GM18498 (cell line): ENCODE results near the gene SLC25A47.
"Not testable (repeated sequence)": the region's sequence is repeated elsewhere in the genome, so short reads cannot be mapped to it uniquely, and the experiment has no call there.

ENCODE experiments used
- ATAC-seq: cut with Tn5 transposase; IDR thresholded peaks from one replicate; pipeline ENCODE4 v1.9.1; 2021; ENCODE audit warnings: mild to moderate bottlenecking, moderate library complexity; ENCODE audit not compliant: unreplicated experiment

The SLC25A47 gene

DNA sequence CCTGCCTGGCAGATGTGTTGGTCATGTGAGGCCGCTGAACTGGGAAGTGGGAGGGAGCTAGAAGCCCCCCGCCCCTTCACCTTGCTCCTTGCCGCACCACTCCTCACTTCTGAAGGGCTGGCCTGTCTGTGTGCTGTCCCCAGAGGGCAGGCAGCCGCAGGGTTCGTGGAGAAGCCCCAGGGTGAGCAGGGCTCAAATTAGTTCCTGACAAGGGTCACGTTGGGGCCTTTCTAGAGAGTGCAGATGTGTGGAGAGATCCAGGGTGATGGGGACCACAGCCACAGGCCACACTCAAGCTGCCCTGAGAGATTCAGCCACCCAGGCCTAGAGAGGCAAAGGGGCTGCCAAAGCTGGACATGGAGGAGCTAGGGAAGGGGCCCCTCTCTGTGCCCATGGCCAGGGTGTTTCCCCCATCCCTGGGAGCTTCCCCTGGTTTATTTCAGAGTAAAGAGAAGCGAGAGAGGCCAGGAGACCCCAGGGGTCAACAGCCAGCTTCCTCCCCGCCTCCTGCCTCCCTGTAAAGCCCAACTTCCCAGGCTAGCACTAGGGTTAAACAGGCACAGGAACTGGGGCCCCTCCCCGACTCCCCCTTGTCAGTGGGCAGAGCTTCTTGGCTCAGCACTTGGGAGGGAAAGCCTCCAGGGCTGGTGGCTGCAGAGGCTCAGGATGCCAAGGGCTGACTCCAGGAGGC lies 33.1 kb upstream of the SLC25A47 start:
- no peak for ATAC-seq

DNA sequence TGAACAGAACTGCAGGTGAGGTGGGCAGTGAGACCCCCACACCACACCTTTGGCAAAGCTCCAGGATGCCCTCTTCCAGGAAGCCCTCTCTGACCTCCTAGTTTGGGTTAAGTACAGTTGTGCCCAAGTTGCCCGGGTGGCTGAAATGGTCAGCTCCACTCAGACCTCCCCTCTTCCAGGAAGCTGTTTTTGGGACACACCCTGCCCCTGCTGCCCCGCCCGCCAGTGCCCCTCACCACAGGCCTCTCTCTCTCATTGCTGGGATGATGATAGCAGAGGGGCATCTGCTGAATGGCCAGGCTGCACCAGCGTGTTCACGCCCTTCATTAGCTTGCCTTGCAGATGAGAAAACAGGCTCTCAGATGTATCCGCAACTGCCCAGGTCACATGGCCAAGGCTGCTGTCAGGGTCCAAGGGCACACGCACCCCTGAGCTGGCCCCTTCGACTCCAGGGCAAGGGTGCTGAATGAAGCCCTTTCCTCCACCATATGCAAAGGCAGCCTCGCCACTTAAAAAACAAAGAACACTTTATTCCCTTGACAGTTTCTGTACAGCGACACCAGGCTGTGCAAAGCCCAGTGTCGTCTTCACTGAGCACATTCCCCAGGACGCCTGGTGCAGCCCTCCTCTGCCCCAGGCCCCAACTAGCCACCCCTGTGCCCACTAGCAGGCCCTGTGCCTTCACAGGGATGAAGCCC lies 32.4 kb upstream of the SLC25A47 start:
- ATAC-seq = no peak

DNA sequence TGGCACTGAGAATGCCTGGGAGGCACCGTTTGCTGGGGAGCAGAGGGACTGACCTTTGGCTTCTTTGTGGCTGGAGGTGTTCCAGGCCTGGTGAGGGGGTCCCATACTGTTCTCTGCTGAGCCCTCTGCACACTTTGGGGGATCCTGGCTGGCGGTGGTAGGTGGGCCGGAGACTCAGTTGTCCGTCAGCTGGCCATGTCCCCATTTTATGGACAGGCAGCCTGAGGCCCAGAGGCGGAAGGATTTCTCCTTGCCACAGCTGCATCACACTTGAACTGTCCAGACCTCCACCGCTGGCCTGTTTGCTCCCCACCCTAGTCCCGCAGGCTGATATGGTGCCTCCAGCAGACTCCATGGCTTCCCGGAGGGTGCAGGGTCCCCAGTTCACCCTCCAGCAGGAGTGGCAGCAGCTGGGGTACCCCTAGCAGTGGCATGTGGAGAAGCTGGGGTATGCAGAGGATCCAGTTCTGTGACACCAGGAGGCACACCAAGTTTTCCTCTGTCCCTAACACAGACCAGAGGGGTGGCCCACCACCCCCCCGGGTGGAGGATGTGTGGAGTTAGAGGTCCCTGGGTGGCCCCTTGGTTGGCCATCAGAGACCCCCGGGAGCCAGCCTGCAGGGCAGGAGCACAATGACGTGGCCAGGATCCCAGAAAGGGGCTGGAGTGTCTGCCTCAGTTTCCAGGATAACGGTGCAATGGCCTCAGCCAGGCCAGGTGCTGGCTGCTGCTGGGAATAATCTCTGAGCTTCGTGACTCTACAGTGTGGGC lies 31.6 kb upstream of the SLC25A47 start:
- no peak for ATAC-seq

DNA sequence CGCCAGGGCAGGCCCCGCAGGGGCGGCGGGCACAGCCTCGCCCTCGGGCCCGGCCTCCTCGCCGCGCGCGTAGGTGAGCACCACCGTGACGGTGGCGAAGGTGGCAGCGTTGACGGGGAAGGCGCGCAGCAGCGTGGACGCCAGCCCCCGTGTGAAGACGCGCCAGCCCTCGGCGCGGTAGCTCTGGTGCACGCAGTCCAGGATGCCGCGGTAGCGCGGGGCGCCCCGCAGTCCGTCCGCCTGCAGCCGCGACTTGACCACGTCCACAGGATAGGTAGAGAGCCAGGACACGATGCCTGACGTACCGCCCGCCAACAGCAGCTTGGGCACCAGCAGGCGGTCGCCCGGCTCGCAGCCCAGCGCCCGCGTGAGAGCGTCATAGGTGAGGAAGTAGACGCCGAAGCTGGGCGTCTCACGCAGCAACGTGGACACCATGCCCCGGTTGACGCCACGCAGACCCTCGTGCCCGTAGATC lies 30.8 kb upstream of the SLC25A47 start:
- ATAC-seq = no peak

DNA sequence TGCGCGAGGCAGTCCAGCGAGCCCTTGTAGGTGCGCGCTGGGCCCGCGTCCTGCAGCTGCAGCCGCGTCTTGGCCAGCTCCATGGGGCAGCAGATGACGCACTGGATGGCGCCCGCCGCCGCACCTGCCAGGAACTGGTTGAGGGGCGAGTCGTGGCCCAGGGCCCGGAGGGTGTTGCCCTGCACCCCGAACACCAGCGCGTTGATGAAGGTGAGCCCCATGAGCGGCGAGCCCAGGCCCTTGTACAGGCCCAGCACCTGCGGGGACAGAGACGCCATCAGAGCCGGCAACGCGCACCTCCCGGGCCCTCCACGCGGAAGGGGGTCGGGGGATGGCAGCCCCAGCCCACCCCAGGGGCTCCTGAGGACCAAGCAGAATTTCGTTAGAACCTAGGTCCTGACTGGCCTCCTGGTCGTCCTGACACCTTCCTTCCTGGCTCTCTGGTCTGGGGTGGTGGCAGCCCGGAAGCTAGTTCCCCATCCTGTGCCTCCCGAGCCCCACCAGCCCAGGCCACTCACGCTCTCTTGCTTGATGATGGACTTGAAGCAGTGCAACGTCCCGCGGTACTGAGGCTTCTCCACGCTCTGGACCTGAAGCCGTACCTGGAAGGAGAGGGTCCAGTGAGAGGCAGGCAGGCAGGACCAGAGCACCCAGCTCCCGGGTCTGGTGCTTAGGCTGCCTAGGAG lies 30.2 kb upstream of the SLC25A47 start:
- ATAC-seq = no peak

DNA sequence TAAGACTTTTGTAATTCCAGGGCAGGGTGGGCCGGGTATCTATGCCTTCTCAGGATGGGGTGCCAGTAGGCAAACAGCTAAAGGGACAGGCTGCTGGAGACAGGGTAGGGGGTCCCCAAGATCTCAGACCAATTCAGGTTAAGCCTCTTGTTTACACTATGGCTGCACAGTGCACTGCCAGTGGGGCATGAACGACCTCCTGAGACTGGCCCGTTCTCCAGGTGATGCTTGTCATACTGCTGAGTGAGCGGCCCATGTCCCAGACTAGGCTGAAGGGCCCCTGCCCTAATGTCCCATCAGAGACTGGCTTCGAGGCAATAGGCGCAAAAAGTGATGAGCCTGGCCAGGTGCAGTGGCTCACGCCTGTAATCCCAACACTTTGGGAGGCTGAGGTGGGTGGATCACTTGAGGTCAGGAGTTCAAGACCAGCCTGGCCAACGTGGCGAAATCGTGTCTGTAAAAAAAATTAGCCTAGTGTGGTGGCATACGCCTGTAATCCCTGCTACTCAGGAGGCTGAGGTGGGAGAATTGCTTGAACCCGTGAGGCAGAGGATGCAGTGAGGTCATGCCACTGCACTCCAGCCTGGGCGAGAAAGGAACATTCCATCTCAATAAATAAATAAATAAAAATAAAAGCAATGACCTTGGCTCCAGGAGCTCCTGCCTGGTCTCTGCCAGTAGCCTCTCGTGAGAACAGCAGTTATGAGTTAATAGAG lies 29.5 kb upstream of the SLC25A47 start:
- no peak for ATAC-seq

DNA sequence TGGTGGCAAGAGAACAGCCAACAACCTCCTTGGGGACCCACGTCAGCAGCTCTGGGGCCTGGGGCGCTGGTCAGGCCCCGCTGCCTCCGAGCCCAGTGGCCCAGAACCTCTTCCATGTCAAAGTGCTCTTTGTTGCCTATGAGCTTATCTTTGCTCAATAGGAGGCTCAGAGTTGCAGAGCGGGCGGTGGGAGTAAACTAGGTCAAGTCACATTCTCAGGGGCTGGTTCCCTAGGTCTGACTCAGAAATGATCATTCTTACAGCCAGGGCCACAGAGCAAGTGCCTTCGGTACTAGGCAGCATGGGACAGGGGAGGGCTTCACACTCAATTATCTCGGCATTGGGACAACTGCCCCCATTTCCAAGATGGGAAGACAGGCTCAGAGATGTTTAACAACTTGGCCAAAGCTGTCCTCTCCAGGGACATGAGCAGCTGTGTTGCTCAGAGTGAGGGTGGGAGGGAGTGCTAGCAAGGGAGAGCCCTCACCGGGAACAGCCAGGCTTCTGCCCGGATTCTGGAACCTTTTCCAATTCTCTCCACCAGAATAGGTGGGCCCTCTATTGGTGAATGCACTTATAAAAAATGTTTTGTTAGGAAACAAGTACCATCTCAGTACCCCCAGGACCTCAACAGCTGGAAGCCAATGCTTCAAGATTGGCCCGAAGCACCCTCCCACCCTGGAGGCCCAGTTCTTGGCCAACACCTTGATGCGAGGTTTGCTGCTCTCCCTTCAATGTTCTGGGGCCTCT lies 28.8 kb upstream of the SLC25A47 start:
- ATAC-seq = no peak

DNA sequence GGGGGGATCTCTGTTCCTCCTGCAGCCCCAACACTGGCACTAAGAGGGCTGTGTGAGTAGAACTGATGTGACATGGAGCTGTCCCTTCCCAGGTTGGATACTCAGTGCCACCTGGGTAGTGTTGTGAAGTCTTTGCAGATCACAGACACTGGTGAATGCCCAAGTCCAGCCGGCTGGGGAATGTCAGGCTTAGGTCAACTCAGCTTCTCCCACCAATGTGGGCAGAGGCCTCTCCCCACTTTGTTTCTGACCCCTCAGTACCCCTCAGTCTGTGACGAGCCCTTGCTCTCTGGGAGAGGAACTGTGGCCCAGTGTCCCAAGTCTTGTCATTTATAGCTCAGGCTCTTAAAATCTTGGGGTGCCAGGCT lies 28.2 kb upstream of the SLC25A47 start:
- no peak for ATAC-seq

DNA sequence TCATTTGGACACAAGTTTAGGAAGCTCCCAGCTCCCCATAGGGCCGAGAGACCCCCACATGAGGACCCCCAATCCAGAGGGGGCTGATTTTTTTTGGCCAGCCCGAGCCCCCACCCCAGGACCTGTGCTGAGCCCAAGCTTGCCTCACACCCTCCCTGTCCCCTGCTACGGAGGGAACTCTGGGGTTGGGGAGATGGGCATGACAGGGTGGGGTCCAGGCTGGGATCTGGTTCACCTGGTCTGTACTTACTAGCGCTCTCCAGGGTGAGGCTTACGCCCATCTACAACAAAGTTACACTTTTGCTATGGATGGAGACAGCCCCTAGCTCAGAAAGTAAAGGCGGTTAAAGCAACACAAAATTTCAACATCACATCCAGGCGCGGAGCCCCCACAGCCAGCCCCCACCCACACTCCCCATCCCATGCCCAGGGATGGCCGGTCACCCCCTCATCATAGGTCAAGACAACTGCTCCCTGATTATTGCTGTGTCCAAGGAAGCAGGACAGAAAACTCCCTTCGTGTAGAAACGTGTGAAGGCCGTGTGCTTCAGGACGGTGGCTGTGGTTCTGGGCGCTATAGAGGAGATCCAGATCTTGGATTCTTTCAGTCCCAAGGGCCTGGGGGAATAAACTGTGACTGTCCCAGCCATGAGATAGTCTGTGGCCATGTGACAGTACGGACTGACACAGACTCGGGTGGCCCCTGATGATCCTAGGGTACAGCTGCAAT lies 27.6 kb upstream of the SLC25A47 start:
- no peak for ATAC-seq

DNA sequence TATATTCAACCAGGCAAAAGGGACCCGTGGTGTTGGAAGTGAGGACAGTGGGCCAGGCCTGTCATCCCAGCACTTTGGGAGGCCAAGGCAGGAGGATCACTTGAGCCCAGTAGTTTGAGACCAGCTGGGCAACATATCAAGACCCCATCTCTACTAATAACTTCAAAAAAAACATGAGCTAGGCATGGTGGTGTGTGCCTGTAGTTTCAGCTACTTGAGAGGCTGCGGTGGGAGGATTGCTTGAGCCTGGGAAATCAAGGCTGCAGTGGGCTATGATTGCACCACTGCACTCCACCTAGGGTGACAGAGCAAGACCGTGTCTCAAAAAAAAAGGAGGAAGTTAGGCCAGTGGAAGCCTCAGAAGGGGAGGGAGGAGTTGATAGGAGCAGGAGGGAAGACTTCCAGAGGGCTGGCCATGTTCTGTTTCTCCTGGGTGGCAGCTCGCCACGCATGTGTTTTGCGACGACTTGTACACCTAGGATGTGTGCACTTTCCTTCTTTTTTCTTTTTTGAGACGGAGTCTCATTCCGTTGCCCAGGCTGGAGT lies 27.0 kb upstream of the SLC25A47 start:
- no peak for ATAC-seq

DNA sequence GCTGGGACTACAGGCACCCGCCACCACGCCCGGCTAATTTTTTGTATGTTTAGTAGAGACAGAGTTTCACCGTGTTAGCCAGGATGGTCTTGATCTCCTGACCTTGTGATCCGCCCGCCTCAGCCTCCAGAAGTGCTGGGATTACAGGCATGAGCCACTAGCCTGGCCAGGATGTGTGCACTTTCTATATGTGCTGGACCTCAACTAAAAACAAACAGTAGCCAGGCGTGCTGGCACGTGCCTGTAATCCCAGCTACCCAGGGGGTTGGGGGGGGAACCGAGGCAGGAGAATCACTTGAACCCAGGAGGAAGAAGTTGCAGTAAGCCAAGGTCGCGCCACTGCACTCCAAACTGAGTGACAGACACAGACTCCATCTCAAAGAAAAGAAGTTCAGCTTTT lies 26.4 kb upstream of the SLC25A47 start:
- not testable (repeated sequence) for ATAC-seq

DNA sequence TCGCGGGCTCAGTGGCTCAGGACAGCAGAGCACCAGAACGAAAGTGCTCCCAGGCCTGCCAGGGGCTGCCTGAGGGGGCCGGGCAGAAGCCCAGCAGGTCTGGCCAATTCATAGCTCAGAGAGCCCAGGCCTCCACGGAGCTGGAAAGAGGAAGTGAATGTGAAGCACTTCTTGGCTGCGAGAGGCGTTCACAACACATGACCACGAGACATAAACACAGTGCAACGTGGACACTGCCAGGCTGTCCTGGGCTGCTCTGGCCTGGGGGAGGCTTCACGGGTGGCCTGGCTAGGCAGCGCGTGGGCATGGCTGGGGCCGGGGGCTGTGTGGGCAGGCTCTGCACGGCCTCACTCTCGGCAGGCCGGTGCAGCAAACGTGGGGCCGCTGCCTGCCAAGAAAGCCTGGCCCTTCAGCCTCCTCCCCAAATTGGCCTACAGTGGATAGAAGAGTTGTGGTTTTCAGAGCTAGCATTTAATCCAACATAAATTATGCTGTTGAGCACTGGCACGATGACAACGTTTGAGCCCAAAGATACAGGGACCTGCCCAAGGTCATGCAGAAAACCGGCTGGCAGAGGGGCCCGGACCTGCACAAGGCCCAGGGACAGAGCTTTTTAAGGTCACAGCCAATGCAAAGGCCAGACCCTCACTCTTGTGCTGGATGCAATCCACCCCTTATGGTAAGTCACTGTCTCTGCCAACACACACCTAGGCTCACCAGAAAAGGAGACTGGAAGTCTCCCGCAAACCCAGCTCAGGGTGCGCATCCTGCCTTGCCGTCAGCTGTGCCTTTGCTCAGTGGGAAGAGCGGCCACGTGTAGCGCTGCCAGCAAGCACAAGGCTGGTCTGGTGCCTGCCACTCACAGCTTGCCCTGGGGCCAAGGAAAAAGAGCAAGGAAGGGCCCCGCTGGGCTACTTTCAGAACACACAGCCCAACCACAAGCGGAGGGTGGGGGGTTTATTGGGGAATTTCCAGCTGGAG lies 25.5 kb upstream of the SLC25A47 start:
- ATAC-seq = peak; percentile 91

DNA sequence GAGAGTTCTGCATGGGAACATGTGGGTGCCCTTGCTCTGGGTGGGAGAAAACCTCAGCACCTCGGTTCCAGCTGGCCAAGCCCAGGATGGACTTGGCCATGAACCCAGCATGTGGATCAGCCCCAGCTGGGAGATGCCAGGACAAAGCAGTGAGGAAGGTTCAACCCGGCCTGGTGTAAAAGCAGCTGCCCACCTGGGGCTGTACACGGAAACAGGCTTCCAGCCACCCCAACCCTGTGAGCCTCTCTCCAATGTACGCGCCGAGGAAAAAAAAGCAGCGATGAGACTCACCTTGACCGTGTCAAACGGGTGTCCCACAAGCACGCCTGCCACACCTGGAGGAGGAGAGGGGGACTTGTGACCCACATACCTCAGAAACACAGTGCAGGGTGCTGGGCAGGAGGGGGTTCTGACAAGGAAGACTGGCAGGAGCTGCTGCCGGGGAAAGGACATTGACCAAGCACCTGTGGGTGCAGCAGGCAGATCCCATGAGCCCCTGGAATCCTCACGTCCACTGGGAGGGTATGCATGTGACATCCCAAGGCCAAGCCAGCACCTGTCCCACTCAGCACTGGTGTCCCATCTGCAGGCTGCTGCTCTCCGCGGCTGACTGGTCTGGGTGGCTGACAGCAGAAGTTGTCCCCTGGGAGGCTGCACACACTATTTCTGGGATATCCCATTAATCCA lies 24.4 kb upstream of the SLC25A47 start:
- no peak for ATAC-seq

DNA sequence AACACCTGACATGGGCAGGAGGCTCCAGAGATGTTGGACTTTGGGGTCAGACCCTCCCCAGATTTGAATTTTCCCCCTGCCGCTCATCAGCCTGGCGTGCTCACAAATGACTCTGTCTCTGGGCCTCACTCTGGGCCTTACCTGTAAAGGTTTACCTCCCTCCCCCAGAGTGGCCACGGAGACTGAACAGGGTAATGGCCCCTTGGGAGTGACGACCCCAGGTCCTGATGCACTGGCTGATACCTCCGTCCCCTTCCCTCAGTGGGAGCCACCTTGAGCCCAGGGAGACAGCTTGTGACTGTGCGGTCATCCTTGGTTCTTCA lies 23.9 kb upstream of the SLC25A47 start:
- ATAC-seq = no peak

DNA sequence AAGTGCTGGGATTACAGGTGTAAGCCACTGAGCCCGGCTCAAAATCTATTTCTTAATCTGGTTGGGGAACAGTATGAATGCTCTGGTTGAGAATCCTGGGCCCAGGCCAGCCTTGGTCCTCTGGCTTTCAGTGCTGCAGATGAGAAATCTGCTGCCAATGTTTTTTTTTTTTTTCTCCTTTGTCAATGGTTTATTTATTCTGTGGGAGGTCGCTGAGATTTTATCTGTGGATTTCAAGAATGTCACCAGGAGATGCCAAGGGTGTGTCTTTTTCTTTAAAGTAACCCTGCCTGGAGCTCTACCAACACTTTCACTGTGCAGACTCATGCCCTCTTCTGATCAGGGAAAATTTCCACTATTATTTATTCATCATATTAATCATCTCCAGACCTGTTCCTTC lies 20.5 kb upstream of the SLC25A47 start:
- ATAC-seq = no peak

DNA sequence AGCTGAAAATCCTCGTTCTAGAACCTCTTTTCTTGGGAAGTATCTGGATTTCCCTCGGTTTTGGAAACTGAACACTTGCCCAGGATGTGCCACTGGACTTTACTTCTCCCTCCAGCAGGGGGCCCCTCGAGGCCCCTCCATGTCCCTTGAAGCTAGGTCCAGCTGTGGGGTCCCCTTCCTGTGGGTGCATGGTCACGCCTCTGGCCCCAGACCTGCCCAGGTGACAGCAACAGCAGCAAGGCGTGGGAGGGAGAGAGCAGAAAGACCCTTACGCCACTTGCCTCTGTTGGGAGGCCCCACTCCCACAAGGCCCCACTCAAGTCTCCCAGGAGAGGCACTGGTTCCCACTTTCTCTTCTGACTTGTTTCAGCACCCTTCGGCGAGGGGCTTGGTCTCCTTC lies 20.0 kb upstream of the SLC25A47 start:
- no peak for ATAC-seq

DNA sequence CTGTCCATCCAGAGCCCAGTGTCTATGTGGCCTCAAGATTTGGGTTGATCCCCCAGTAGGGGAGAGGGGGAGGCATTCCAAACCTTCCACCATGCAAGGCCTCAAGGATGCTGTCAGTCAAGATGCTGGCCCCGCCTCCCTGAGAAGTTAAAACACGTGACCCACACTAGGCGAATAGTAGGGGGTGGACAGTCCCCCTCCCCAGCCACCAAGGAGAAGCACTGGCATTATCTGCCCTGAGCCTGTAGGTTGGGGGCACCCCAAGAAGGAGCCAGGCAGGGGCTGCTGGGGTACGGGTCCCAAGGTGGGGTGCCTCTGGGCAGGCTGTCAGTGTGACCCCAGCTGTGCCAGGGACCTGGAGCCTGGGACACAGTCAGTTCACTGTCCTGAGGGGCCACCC lies 19.2 kb upstream of the SLC25A47 start:
- ATAC-seq = no peak
